ENCODE results near the gene ARHGAP30.

GRCh38 chr1:161094481-161094880 is 24.8 kb upstream of the ARHGAP30 start:
- TF ChIP-seq, protein P1, sequence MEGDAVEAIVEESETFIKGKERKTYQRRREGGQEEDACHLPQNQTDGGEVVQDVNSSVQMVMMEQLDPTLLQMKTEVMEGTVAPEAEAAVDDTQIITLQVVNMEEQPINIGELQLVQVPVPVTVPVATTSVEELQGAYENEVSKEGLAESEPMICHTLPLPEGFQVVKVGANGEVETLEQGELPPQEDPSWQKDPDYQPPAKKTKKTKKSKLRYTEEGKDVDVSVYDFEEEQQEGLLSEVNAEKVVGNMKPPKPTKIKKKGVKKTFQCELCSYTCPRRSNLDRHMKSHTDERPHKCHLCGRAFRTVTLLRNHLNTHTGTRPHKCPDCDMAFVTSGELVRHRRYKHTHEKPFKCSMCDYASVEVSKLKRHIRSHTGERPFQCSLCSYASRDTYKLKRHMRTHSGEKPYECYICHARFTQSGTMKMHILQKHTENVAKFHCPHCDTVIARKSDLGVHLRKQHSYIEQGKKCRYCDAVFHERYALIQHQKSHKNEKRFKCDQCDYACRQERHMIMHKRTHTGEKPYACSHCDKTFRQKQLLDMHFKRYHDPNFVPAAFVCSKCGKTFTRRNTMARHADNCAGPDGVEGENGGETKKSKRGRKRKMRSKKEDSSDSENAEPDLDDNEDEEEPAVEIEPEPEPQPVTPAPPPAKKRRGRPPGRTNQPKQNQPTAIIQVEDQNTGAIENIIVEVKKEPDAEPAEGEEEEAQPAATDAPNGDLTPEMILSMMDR (IDR thresholded peaks at IDR 0.05), result no peak
- TF ChIP-seq SIN3A (IDR thresholded peaks at IDR 0.05; ENCODE audit: borderline replicate concordance, insufficient read depth, low read depth, low read length) (no peak), POLR2AphosphoS5 (IDR thresholded peaks at IDR 0.05; ENCODE audit: low read depth, low read length) (no peak), REST (IDR thresholded peaks at IDR 0.05; ENCODE audit: insufficient read depth in 1 of 2, low read depth in 2 of 2, low read length in 1 of 2) (no peak)

All from Panc1 (cell line).